HG03521 (cell line): ENCODE data around the gene CDH4.

Experiments
- ATAC-seq: cut with Tn5 transposase; IDR thresholded peaks from one replicate; pipeline ENCODE4 v1.9.1; 2021; ENCODE audit warnings: mild to moderate bottlenecking, moderate library complexity; ENCODE audit not compliant: unreplicated experiment

CDH4 gene

GRCh38 chr20:61767761-61768494 lies 515.9 kb downstream of the CDH4 start:
- no peak for ATAC-seq

GRCh38 chr20:61768571-61769285 lies 516.7 kb downstream of the CDH4 start:
- ATAC-seq = no peak

- ATAC-seq = no peak
These were observed 517.3 kb downstream of the CDH4 start for GRCh38 chr20:61769286-61769832.

GRCh38 chr20:61770113-61770585 lies 518.1 kb downstream of the CDH4 start:
- ATAC-seq = no peak

- ATAC-seq = no peak
These were observed 519.8 kb downstream of the CDH4 start for GRCh38 chr20:61771805-61772350.

- ATAC-seq = no peak
These were observed 521.0 kb downstream of the CDH4 start for GRCh38 chr20:61772828-61773631.

- ATAC-seq = no peak
These were observed 522.0 kb downstream of the CDH4 start for GRCh38 chr20:61773926-61774587.

GRCh38 chr20:61775423-61775822 lies 523.4 kb downstream of the CDH4 start:
- no peak for ATAC-seq

- no peak for ATAC-seq
These were observed 524.5 kb downstream of the CDH4 start for GRCh38 chr20:61776491-61777075.

GRCh38 chr20:61777773-61778494 lies 525.9 kb downstream of the CDH4 start:
- no peak for ATAC-seq

- ATAC-seq = no peak
These were observed 526.4 kb downstream of the CDH4 start for GRCh38 chr20:61778495-61778863.

GRCh38 chr20:61779176-61779965 lies 527.3 kb downstream of the CDH4 start:
- no peak for ATAC-seq

- ATAC-seq = no peak
These were observed 528.0 kb downstream of the CDH4 start for GRCh38 chr20:61780066-61780465.

- no peak for ATAC-seq
These were observed 532.9 kb downstream of the CDH4 start for GRCh38 chr20:61784801-61785566.

- ATAC-seq = no peak
These were observed 533.4 kb downstream of the CDH4 start for GRCh38 chr20:61785567-61785816.

- ATAC-seq = no peak
These were observed 534.2 kb downstream of the CDH4 start for GRCh38 chr20:61786230-61786629.

- ATAC-seq = no peak
These were observed 536.3 kb downstream of the CDH4 start for GRCh38 chr20:61788343-61788742.

- no peak for ATAC-seq
These were observed 537.3 kb downstream of the CDH4 start for GRCh38 chr20:61789329-61789728.
